HUDEP-2 (cell line): ENCODE measurements around the gene GLDN.
"Not testable (repeated sequence)": the region's sequence is repeated elsewhere in the genome, so short reads cannot be mapped to it uniquely, and the experiment has no call there.

ENCODE experiments used
- DNase-seq, 76 experiments: peaks; one replicate each; lab custom pipeline; 2025; ENCODE audit not compliant: unreplicated experiment in 76 of 76; lab: John Stamatoyannopoulos, UW

Gene GLDN

DNA sequence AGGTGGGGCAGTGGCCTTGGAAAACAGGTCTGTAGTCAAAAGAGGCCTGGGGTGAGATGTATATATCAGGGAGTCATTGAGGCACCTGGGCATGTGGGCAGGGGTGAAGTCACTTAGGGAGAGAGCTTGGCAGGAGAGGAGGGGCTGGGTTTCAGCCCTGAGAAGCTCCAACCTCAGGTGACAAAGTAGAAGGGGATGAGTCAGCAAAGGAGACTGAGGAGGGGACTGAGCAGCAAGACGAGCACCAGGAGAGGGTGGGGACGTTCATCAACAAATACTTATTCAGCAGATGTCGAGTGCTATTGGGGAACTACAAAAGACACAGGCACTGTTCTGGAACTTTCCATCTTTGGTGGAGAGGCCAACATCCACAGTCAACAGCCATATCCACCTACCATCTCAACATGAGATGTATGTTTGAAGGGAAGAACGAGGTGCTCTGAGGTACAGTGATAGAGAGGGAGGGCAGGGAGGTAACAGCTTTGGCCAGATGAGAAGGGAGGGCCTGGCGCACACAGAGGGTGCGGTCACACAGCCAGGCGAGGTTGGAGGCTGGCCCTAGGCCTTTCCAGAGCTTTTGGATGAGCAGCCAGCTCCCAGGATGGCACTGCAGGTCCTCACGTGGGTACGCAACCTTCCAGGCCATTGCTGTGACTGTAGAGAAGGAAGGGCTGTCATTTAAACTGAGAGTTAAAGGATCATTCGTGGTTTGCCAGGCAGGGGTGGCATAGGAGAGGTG is 45.7 kb downstream of the GLDN start:
- no peak for DNase-seq

DNA sequence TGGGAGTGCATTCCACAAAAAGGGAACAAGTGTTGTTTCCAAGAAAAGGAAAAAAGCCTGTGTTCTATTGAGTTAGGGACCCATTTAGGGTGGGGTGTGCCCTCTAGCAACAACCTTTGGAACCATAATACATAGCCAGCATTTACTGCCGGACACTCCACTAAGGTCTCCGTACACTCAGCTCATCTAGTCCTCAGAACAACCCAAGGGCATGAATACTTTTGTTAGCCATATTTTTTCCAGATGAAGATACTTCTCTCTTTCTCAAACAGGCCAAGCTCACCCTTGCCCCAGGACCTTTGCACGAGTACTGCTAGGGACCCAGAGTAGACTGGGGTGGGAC is 46.2 kb downstream of the GLDN start:
- DNase-seq, result no peak

DNA sequence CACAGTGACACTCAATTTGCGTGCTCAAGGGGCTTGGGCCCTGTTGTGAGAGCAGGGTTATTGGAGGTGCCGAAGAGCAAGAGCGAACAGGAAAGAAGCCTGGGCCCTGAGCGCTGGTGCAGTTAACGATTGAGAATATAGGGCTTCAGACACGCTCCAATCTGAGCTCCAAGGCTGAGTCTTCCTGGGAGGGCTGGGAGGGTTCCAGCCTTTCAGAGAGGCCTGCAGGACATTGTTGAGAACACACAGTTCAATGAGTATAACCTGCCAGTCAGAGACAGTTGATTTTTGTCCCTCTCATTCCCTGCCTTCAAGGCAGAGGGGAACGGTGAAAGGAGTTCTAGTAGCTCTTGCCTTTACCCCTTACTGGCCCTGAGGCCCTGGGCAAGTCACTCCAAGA is 47.3 kb downstream of the GLDN start:
- DNase-seq, result no peak

DNA sequence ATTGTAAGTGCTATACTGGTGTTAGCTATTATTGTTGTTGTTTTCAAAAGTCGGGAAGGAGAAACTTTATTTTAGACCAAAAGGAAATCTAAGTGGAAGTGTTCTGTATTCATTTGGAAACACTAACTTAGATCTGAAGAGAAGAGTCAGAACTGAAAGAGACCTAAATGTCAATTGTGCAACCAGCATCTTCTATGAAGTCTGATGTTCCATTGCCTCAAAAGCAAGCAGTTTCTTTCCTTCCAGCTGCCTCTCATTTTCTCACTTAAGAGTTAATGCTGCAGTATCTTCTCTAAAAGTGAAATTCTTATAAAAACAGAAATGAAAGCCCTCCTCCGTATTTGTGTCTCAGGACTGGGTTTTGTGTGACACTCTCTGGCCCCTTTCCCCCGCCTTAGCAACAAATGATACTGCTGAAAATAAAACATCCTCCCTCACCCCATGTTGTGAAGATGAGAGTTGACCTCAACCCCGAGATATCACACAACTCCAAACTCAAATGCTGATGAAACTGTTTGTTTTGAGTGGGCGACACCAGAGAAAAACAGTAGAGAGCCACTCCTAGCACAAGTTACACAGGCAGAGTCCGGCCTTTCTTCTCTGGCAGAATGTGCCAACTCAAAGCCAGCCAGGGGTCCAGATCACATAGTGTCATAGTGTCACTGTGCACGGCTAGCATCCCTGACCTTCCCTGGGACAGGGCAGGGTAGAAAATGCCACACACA is 48.9 kb downstream of the GLDN start:
- no peak for DNase-seq

- DNase-seq, result no peak
These were observed 49.5 kb downstream of the GLDN start for GRCh38 chr15:51390966-51391422.

GRCh38 chr15:51396921-51397320 is 55.5 kb downstream of the GLDN start:
- no peak for DNase-seq

DNA sequence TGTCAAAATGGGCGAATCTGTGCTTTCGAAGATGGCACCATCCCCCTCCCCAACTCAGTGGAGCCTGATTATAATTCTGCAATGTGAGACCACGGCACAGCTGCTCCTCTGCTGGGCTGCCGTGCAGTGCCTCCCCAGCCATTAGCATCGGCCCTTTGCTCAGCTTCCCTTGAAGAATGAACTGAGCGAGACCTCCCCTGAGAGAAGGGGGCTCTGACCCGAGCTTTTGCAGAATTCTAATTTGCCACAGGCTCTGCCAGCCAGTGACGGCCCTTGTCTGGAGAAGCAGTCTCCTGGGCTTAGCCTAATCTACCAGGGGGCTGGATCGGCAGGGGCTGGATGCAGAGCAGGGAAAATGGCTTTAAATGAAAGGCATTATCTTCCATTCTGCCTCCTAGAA is 57.2 kb downstream of the GLDN start:
- DNase-seq, result no peak

DNA sequence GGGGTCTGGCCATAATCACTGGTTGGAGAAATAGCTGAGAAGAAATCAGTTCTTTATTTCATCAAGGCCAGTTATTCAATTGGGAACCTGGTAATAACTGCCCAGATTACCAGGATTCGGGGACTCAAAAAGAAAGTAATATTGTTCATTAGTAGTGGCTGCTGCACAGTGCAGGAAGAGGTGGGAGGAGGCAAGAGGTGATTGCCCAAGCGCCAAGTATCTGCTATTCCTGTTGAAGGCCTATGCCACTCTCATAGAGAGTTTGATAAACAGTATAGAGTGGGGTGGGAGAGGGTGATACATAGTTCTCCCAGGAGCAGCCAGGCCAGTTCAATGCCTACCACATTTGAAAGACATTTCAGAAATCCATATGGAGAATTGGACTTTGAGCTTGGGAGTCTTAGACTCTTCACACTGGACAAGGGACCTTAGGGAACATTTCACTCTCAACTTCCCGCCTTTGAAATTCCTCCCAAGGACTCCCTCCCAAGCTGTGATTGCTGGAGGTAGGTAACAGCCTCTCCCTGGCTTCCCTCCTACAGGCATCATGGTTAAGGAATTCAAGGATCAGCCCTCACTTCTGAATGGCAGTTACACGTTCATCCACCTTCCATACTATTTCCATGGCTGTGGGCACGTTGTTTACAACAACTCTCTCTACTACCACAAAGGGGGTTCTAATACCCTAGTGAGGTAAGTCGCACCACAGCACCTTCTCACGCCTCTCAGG is 59.8 kb downstream of the GLDN start:
- DNase-seq, result no peak

- peak in 12 of 76 experiments; percentile 3 to 26 (median 9) for DNase-seq
These were observed 60.5 kb downstream of the GLDN start for GRCh38 chr15:51401872-51402517.

- DNase-seq, result peak in 2 of 76 experiments; percentile 7 to 16
These were observed 61.8 kb downstream of the GLDN start for GRCh38 chr15:51403072-51403878.

GRCh38 chr15:51403946-51404695 is 62.7 kb downstream of the GLDN start:
- DNase-seq, result no peak

GRCh38 chr15:51405693-51406523 is 64.5 kb downstream of the GLDN start:
- DNase-seq, result no peak

GRCh38 chr15:51414256-51414860 is 72.9 kb downstream of the GLDN start:
- no peak for DNase-seq

- DNase-seq, result no peak
These were observed 74.7 kb downstream of the GLDN start for GRCh38 chr15:51416129-51416528.

DNA sequence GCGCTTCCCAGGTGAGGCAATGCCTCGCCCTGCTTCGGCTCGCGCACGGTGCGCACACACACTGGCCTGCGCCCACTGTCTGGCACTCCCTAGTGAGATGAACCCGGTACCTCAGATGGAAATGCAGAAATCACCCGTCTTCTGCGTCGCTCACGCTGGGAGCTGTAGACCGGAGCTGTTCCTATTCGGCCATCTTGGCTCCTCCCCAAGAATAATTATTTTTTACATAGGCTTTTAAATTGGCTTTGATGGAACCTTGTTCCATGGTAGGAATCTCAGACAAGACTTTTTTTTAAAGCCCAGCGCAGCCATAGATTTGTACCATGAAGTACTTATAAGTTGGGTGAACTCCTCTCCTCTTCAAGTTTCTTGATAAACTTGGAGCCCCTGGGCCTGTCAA is 81.6 kb downstream of the GLDN start:
- not testable (repeated sequence) for DNase-seq

GRCh38 chr15:51424780-51425179 is 83.3 kb downstream of the GLDN start:
- no peak for DNase-seq

DNA sequence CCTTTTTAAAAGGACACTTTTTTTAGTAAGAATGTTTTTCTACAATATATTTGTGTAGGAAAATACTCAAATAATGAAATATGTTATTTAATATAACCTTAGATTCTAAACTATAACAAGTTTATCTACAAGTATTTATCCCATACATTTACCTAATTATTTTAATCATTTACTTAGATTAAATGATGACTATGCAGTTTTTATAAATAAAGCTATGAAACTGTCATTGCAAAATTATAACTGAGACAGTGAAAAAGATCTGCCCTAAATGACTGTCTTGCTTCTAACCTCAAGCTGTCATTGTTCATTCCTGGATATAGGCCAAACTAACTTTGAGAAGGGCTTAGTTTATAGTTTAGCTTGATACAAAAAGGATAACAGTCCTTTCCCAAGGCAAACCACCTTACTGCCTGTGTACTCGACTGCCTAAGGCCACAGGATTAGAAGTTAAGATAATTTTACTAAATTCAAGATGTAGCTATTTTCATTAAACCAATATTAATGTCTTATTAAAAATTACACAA is 84.1 kb downstream of the GLDN start:
- no peak for DNase-seq

GRCh38 chr15:51438526-51438925 is 97.1 kb downstream of the GLDN start:
- no peak for DNase-seq
